Trophoblast cell (in vitro differentiated cells and primary cell): ENCODE measurements around the gene EFCAB5.

Experiments used
- DNase-seq, 2 donors: peaks; one replicate each; pipeline ENCODE4 v3.0.0-alpha.2; 2016
- H2AFZ ChIP-seq: 2 replicates; pipeline ENCODE4 v1.6.1; 2013; ENCODE audit warnings: low read length, moderate library complexity, mild to moderate bottlenecking; ENCODE audit not compliant: insufficient read depth, poor library complexity
- H2AK5ac ChIP-seq: 2 replicates; pipeline ENCODE4 v1.6.1; 2013; ENCODE audit warnings: mild to moderate bottlenecking, low read length
- H2BK120ac ChIP-seq: 2 replicates; pipeline ENCODE4 v1.6.1; 2013; ENCODE audit warnings: low read length, mild to moderate bottlenecking, moderate library complexity; ENCODE audit not compliant: insufficient read depth, poor library complexity
- H2BK12ac ChIP-seq: 2 replicates; pipeline ENCODE4 v1.6.1; 2013; ENCODE audit warnings: mild to moderate bottlenecking, low read length, moderate library complexity
- H2BK5ac ChIP-seq: 2 replicates; pipeline ENCODE4 v1.6.1; 2013; ENCODE audit warnings: low read length, low read depth, moderate library complexity, mild to moderate bottlenecking; ENCODE audit not compliant: poor library complexity
- H3K14ac ChIP-seq: 2 replicates; pipeline ENCODE4 v1.6.1; 2013; ENCODE audit warnings: mild to moderate bottlenecking, low read length
- H3K18ac ChIP-seq: 2 replicates; pipeline ENCODE4 v1.6.1; 2013; ENCODE audit warnings: mild to moderate bottlenecking, low read length
- H3K23ac ChIP-seq: 2 replicates; pipeline ENCODE4 v1.6.1; 2013; ENCODE audit warnings: low read length
- H3K27ac ChIP-seq: 2 replicates; pipeline ENCODE4 v1.5.1; 2013; ENCODE audit warnings: low read depth, mild to moderate bottlenecking, inconsistent platforms, low read length, moderate library complexity
- H3K27me3 ChIP-seq: 2 replicates; pipeline ENCODE4 v1.6.1; 2013; ENCODE audit warnings: inconsistent platforms, mild to moderate bottlenecking, low read length, moderate library complexity; ENCODE audit not compliant: insufficient read depth
- H3K36me3 ChIP-seq, 2 experiments: 1 replicate in 1 of 2; 2 replicates in 1 of 2; pipeline ENCODE4 v1.6.1; 2013; ENCODE audit warnings: low read length in 2 of 2, mild to moderate bottlenecking in 2 of 2, moderate library complexity in 1 of 2; ENCODE audit not compliant: insufficient read depth in 2 of 2, control insufficient read depth in 1 of 2
- H3K4ac ChIP-seq: 2 replicates; pipeline ENCODE4 v1.6.1; 2013; ENCODE audit warnings: low read depth, mild to moderate bottlenecking, low read length, moderate library complexity
- H3K4me1 ChIP-seq, 2 experiments: 1 replicate in 1 of 2; 2 replicates in 1 of 2; pipeline ENCODE4 v1.6.1; 2013; ENCODE audit warnings: low read length in 2 of 2, mild to moderate bottlenecking in 2 of 2, moderate library complexity in 1 of 2; ENCODE audit not compliant: insufficient read depth in 2 of 2, control insufficient read depth in 1 of 2
- H3K4me2 ChIP-seq: 2 replicates; pipeline ENCODE4 v1.6.1; 2013; ENCODE audit warnings: inconsistent platforms, mild to moderate bottlenecking, low read length, moderate library complexity
- H3K4me3 ChIP-seq: 2 replicates; pipeline ENCODE4 v1.5.1; 2013; ENCODE audit warnings: mild to moderate bottlenecking, low read depth, low read length, inconsistent platforms
- H3K79me1 ChIP-seq: one replicate; pipeline ENCODE4 v1.6.1; 2013; ENCODE audit warnings: low read length
- H3K79me2 ChIP-seq: 2 replicates; pipeline ENCODE4 v1.6.1; 2013; ENCODE audit warnings: low read length, mild to moderate bottlenecking; ENCODE audit not compliant: control insufficient read depth, insufficient read depth, poor library complexity
- H3K9ac ChIP-seq: 2 replicates; pipeline ENCODE4 v1.6.1; 2013; ENCODE audit warnings: mild to moderate bottlenecking, low read length
- H3K9me3 ChIP-seq: 2 replicates; pipeline ENCODE4 v1.6.1; 2013; ENCODE audit warnings: low read depth, mild to moderate bottlenecking, control low read depth, inconsistent platforms, low read length; ENCODE audit not compliant: insufficient read depth
- H4K12ac ChIP-seq: 2 replicates; pipeline ENCODE4 v1.6.1; 2013; ENCODE audit warnings: low read depth, mild to moderate bottlenecking, low read length, moderate library complexity
- H4K8ac ChIP-seq: 2 replicates; pipeline ENCODE4 v1.6.1; 2013; ENCODE audit warnings: low read depth, mild to moderate bottlenecking, low read length, moderate library complexity
- H4K91ac ChIP-seq: one replicate; pipeline ENCODE4 v1.6.1; 2013; ENCODE audit warnings: low read depth, mild to moderate bottlenecking, low read length, moderate library complexity
- WGBS: extraction: QIAGEN DNeasy Blood & Tissue Kit; methylation state at CpG from one replicate; pipeline ENCODE4 v1.1.7; 2013; ENCODE audit warnings: missing lambda C conversion rate; ENCODE audit not compliant: insufficient read length, insufficient coverage; ENCODE audit errors: extremely low coverage; 5-methylcytosine and 5-hydroxymethylcytosine counted together

Gene EFCAB5

GRCh38 chr17:29911641-29912177, 29.7 kb upstream of the EFCAB5 start:
- Histone ChIP-seq H2BK120ac (no peak overlapping the region), H3K9ac (no peak overlapping the region), H3K79me1 (no peaks in the 10 kb centered on the region), H2AFZ (no peak overlapping the region), H3K18ac (no peak overlapping the region), H2BK5ac (no peak overlapping the region), H4K91ac (no peak overlapping the region), H3K4me1 (no peaks in the 10 kb centered on the region), H3K23ac (no peak overlapping the region), H3K4me3 (no peak overlapping the region), H3K79me2 (no peaks in the 10 kb centered on the region), H3K4me2 (no peak overlapping the region), H3K4ac (no peak overlapping the region), H3K9me3 (no peaks in the 10 kb centered on the region), H4K12ac (no peak overlapping the region), H2AK5ac (no peak overlapping the region), H3K27me3 (no peaks in the 10 kb centered on the region), H3K27ac (no peak overlapping the region), H3K14ac (no peak overlapping the region), H4K8ac (no peak overlapping the region), H3K36me3 (peaks cover 0 to 2% of the 10 kb centered on the region in 2 experiments), H2BK12ac (no peak overlapping the region)
- no peak for DNase-seq

- no peak overlapping the region for H2AFZ ChIP-seq
- H3K18ac ChIP-seq, result no peak overlapping the region
- no CpG with 5 or more reads among the region's 2 CpGs for WGBS
- H3K27me3 ChIP-seq, result no peaks in the 10 kb centered on the region
- no peak overlapping the region for H3K9ac ChIP-seq
- H4K12ac ChIP-seq, result no peak overlapping the region
- peaks cover 2% of the 10 kb centered on the region for H3K79me1 ChIP-seq
- H2AK5ac ChIP-seq, result no peak overlapping the region
- H2BK12ac ChIP-seq, result no peak overlapping the region
- peaks cover 2% of the 10 kb centered on the region in 2 experiments for H3K4me1 ChIP-seq
- H2BK5ac ChIP-seq, result no peak overlapping the region
- H3K14ac ChIP-seq, result no peak overlapping the region
- peaks cover 0 to under 1% of the 10 kb centered on the region in 2 experiments for H3K36me3 ChIP-seq
- no peak overlapping the region for H3K23ac ChIP-seq
- H3K4me2 ChIP-seq, result no peak overlapping the region
- H2BK120ac ChIP-seq, result no peak overlapping the region
- H3K79me2 ChIP-seq, result peaks cover 2% of the 10 kb centered on the region
- H3K27ac ChIP-seq, result no peak overlapping the region
- no peak overlapping the region for H4K8ac ChIP-seq
- no peak overlapping the region for H3K4me3 ChIP-seq
- H4K91ac ChIP-seq, result no peak overlapping the region
- no peak for DNase-seq
- H3K4ac ChIP-seq, result no peak overlapping the region
- H3K9me3 ChIP-seq, result no peaks in the 10 kb centered on the region
Measured at GRCh38 chr17:29914819-29915537, 26.5 kb upstream of the EFCAB5 start.

GRCh38 chr17:29918016-29918415, 23.4 kb upstream of the EFCAB5 start:
- H2AFZ ChIP-seq, result no peak overlapping the region
- H2BK12ac ChIP-seq, result no peak overlapping the region
- no peaks in the 10 kb centered on the region for H3K9me3 ChIP-seq
- no peak overlapping the region for H3K23ac ChIP-seq
- H4K91ac ChIP-seq, result no peak overlapping the region
- H3K14ac ChIP-seq, result no peak overlapping the region
- peaks cover 3% of the 10 kb centered on the region in 2 experiments for H3K4me1 ChIP-seq
- no peak overlapping the region for H3K18ac ChIP-seq
- no CpG with 5 or more reads among the region's 1 CpG for WGBS
- no peak overlapping the region for H3K9ac ChIP-seq
- H3K27me3 ChIP-seq, result no peaks in the 10 kb centered on the region
- H2BK120ac ChIP-seq, result no peak overlapping the region
- no peak overlapping the region for H4K8ac ChIP-seq
- peaks cover 2% of the 10 kb centered on the region for H3K79me1 ChIP-seq
- no peak overlapping the region for H2BK5ac ChIP-seq
- DNase-seq, result no peak
- no peak overlapping the region for H2AK5ac ChIP-seq
- no peak overlapping the region for H3K4me2 ChIP-seq
- H3K36me3 ChIP-seq, result no peaks in the 10 kb centered on the region
- H4K12ac ChIP-seq, result no peak overlapping the region
- H3K4ac ChIP-seq, result peak overlapping the region; percentile 27
- peaks cover 2% of the 10 kb centered on the region for H3K79me2 ChIP-seq
- H3K4me3 ChIP-seq, result no peak overlapping the region
- no peak overlapping the region for H3K27ac ChIP-seq

GRCh38 chr17:29918922-29919856, 22.2 kb upstream of the EFCAB5 start:
- no peaks in the 10 kb centered on the region for H3K27me3 ChIP-seq
- no peak overlapping the region for H3K18ac ChIP-seq
- H3K9ac ChIP-seq, result no peak overlapping the region
- H2BK120ac ChIP-seq, result no peak overlapping the region
- H2BK5ac ChIP-seq, result peak overlapping the region; percentile 63
- H2AK5ac ChIP-seq, result no peak overlapping the region
- H3K23ac ChIP-seq, result no peak overlapping the region
- no peak overlapping the region for H3K4me3 ChIP-seq
- peaks cover 3% of the 10 kb centered on the region in 2 experiments for H3K4me1 ChIP-seq
- H2BK12ac ChIP-seq, result no peak overlapping the region
- no peak overlapping the region for H2AFZ ChIP-seq
- WGBS, result no CpG with 5 or more reads among the region's 3 CpGs
- H3K36me3 ChIP-seq, result no peaks in the 10 kb centered on the region
- H3K14ac ChIP-seq, result no peak overlapping the region
- DNase-seq, result peak; percentile 14 to 80
- peaks cover 2% of the 10 kb centered on the region for H3K79me1 ChIP-seq
- H4K8ac ChIP-seq, result no peak overlapping the region
- H4K91ac ChIP-seq, result no peak overlapping the region
- H3K4me2 ChIP-seq, result peak overlapping the region; percentile 54
- peak overlapping the region; percentile 61 for H3K27ac ChIP-seq
- H3K4ac ChIP-seq, result no peak overlapping the region
- H3K79me2 ChIP-seq, result peaks cover 2% of the 10 kb centered on the region
- no peaks in the 10 kb centered on the region for H3K9me3 ChIP-seq
- H4K12ac ChIP-seq, result no peak overlapping the region
